ENCODE data around the gene IL1RAPL2.
"Not testable (repeated sequence)": the region's sequence is repeated elsewhere in the genome, so short reads cannot be mapped to it uniquely, and the experiment has no call there.

Gene IL1RAPL2

GRCh38 chrX:104677517-104677916 is 111.5 kb downstream of the IL1RAPL2 start:
- not testable (repeated sequence) for DNase-seq

GRCh38 chrX:104679175-104679574 is 113.2 kb downstream of the IL1RAPL2 start:
- DNase-seq, result no peak

- no peak for DNase-seq
Measured at GRCh38 chrX:104681214-104681613, 115.2 kb downstream of the IL1RAPL2 start.

- no peak for DNase-seq
Measured at GRCh38 chrX:104684077-104684476, 118.1 kb downstream of the IL1RAPL2 start.

GRCh38 chrX:104695593-104695992 is 129.6 kb downstream of the IL1RAPL2 start:
- no peak for DNase-seq

GRCh38 chrX:104696667-104697066 is 130.7 kb downstream of the IL1RAPL2 start:
- DNase-seq, result no peak

- no peak for DNase-seq
Measured at GRCh38 chrX:104697294-104697693, 131.3 kb downstream of the IL1RAPL2 start.

GRCh38 chrX:104707042-104707441 is 141.0 kb downstream of the IL1RAPL2 start:
- no peak for DNase-seq

GRCh38 chrX:104707572-104707971 is 141.6 kb downstream of the IL1RAPL2 start:
- no peak for DNase-seq

GRCh38 chrX:104712515-104712914 is 146.5 kb downstream of the IL1RAPL2 start:
- no peak for DNase-seq

- no peak for DNase-seq
Measured at GRCh38 chrX:104721854-104722253, 155.9 kb downstream of the IL1RAPL2 start.

- DNase-seq, result no peak
Measured at GRCh38 chrX:104728456-104728855, 162.5 kb downstream of the IL1RAPL2 start.

- DNase-seq, result no peak
Measured at GRCh38 chrX:104742355-104742754, 176.4 kb downstream of the IL1RAPL2 start.

- no peak for DNase-seq
Measured at GRCh38 chrX:104745152-104745551, 179.2 kb downstream of the IL1RAPL2 start.

- no peak for DNase-seq
Measured at GRCh38 chrX:104749951-104750610, 184.1 kb downstream of the IL1RAPL2 start.

- no peak for DNase-seq
Measured at GRCh38 chrX:104762641-104763040, 196.6 kb downstream of the IL1RAPL2 start.

GRCh38 chrX:104789784-104790183 is 223.8 kb downstream of the IL1RAPL2 start:
- no peak for DNase-seq

- no peak for DNase-seq
Measured at GRCh38 chrX:104795804-104796203, 229.8 kb downstream of the IL1RAPL2 start.

GRCh38 chrX:104803219-104803618 is 237.2 kb downstream of the IL1RAPL2 start:
- no peak for DNase-seq

GRCh38 chrX:104806346-104806745 is 240.3 kb downstream of the IL1RAPL2 start:
- DNase-seq, result no peak

GRCh38 chrX:104833401-104833800 is 267.4 kb downstream of the IL1RAPL2 start:
- no peak for DNase-seq

- no peak for DNase-seq
Measured at GRCh38 chrX:104842646-104843045, 276.6 kb downstream of the IL1RAPL2 start.

- DNase-seq, result no peak
Measured at GRCh38 chrX:104852241-104852640, 286.2 kb downstream of the IL1RAPL2 start.

GRCh38 chrX:104854188-104854587 is 288.2 kb downstream of the IL1RAPL2 start:
- no peak for DNase-seq

GRCh38 chrX:104854790-104855340 is 288.9 kb downstream of the IL1RAPL2 start:
- DNase-seq, result no peak
